ENCODE results near the gene NUDT3.

The NUDT3 gene

GRCh38 chr6:34242252-34243130 is 150.0 kb downstream of the NUDT3 start:
- peaks cover 10% of the 10 kb centered on the region; the same call in 1 of the 2 replicates for H3F3A ChIP-seq (ENCODE audit: insufficient read depth, low read length)
- no peak for TF ChIP-seq EZH2 (IDR thresholded peaks at IDR 0.05; ENCODE audit: borderline replicate concordance, low read length)
- no peak for TF ChIP-seq CTCF (IDR thresholded peaks at IDR 0.05; ENCODE audit: low read length)
- H3K9me3 ChIP-seq (ENCODE audit: low read length) = no peaks in the 10 kb centered on the region
- H2AFZ ChIP-seq (ENCODE audit: low read length) = no peak overlapping the region
- no peak overlapping the region for H3K4me3 ChIP-seq (ENCODE audit: low read depth, low read length, poor library complexity, severe bottlenecking)
- peaks cover 32% of the 10 kb centered on the region for H3K79me2 ChIP-seq (ENCODE audit: insufficient read depth, low read length)
- H3K4me2 ChIP-seq (ENCODE audit: low read length) = no peak overlapping the region
- no peak overlapping the region for H3K27ac ChIP-seq (ENCODE audit: low read depth, low read length, poor library complexity, severe bottlenecking)
- no peaks in the 10 kb centered on the region for H3K27me3 ChIP-seq (ENCODE audit: insufficient read depth, low read length)
- peaks cover 25% of the 10 kb centered on the region for H3K4me1 ChIP-seq (ENCODE audit: insufficient read depth, low read length, severe bottlenecking)
- H3K9me2 ChIP-seq (ENCODE audit: low read depth, low read length) = no peaks in the 10 kb centered on the region
- H4K20me1 ChIP-seq (ENCODE audit: insufficient read depth, low read length) = no peaks in the 10 kb centered on the region
- H3K9ac ChIP-seq (ENCODE audit: low read length) = no peak overlapping the region
- H3K36me3 ChIP-seq (ENCODE audit: insufficient read depth, low read length) = peaks cover 74% of the 10 kb centered on the region

- H2AFZ ChIP-seq (ENCODE audit: low read length) = no peak overlapping the region
- no peaks in the 10 kb centered on the region for H3K9me3 ChIP-seq (ENCODE audit: low read length)
- H3K4me1 ChIP-seq (ENCODE audit: insufficient read depth, low read length, severe bottlenecking) = peaks cover 25% of the 10 kb centered on the region
- H3F3A ChIP-seq (ENCODE audit: insufficient read depth, low read length) = peaks cover 10% of the 10 kb centered on the region; the same call in 1 of the 2 replicates
- no peaks in the 10 kb centered on the region for H3K27me3 ChIP-seq (ENCODE audit: insufficient read depth, low read length)
- no peaks in the 10 kb centered on the region for H3K9me2 ChIP-seq (ENCODE audit: low read depth, low read length)
- H3K36me3 ChIP-seq (ENCODE audit: insufficient read depth, low read length) = peaks cover 74% of the 10 kb centered on the region
- H3K4me3 ChIP-seq (ENCODE audit: low read depth, low read length, poor library complexity, severe bottlenecking) = no peak overlapping the region
- H3K27ac ChIP-seq (ENCODE audit: low read depth, low read length, poor library complexity, severe bottlenecking) = no peak overlapping the region
- TF ChIP-seq EZH2 (IDR thresholded peaks at IDR 0.05; ENCODE audit: borderline replicate concordance, low read length) (no peak), CTCF (IDR thresholded peaks at IDR 0.05; ENCODE audit: low read length) (no peak)
- H4K20me1 ChIP-seq (ENCODE audit: insufficient read depth, low read length) = no peaks in the 10 kb centered on the region
- no peak overlapping the region for H3K9ac ChIP-seq (ENCODE audit: low read length)
- peaks cover 32% of the 10 kb centered on the region for H3K79me2 ChIP-seq (ENCODE audit: insufficient read depth, low read length)
- H3K4me2 ChIP-seq (ENCODE audit: low read length) = no peak overlapping the region
Measured at GRCh38 chr6:34241351-34242215, 150.9 kb downstream of the NUDT3 start.

GRCh38 chr6:34240329-34241248 is 151.9 kb downstream of the NUDT3 start:
- Histone ChIP-seq H4K20me1 (ENCODE audit: insufficient read depth, low read length) (no peaks in the 10 kb centered on the region), H3K36me3 (ENCODE audit: insufficient read depth, low read length) (peaks cover 74% of the 10 kb centered on the region), H3K4me1 (ENCODE audit: insufficient read depth, low read length, severe bottlenecking) (peaks cover 33% of the 10 kb centered on the region), H3K9ac (ENCODE audit: low read length) (peak overlapping the region; percentile 93; the same call in 1 of the 2 replicates), H3K27me3 (ENCODE audit: insufficient read depth, low read length) (no peaks in the 10 kb centered on the region), H3K27ac (ENCODE audit: low read depth, low read length, poor library complexity, severe bottlenecking) (peak overlapping the region; percentile 84), H3K9me3 (ENCODE audit: low read length) (no peaks in the 10 kb centered on the region), H3F3A (ENCODE audit: insufficient read depth, low read length) (peaks cover 10% of the 10 kb centered on the region; the same call in 1 of the 2 replicates), H2AFZ (ENCODE audit: low read length) (no peak overlapping the region), H3K9me2 (ENCODE audit: low read depth, low read length) (no peaks in the 10 kb centered on the region), H3K4me2 (ENCODE audit: low read length) (peak overlapping the region; percentile 80), H3K4me3 (ENCODE audit: low read depth, low read length, poor library complexity, severe bottlenecking) (peak overlapping the region; percentile 75), H3K79me2 (ENCODE audit: insufficient read depth, low read length) (peaks cover 32% of the 10 kb centered on the region)
- no peak for TF ChIP-seq EZH2 (IDR thresholded peaks at IDR 0.05; ENCODE audit: borderline replicate concordance, low read length)
- TF ChIP-seq CTCF (IDR thresholded peaks at IDR 0.05; ENCODE audit: low read length) = no peak

Data from OCI-LY1 (cell line).